GM12878 (cell line): ENCODE measurements around the gene SP2. TPM values are rescaled to one million over a fixed set of nuclear protein-coding genes. Genes with fewer than 3 reads are reported as not detected.

ENCODE experiments used
- ATAC-seq: fragments of 200-7000 bp; cut with Tn5 transposase; 3 replicates; pipeline ENCODE4 v1.9.1; 2020; ENCODE audit warnings: mild to moderate bottlenecking, moderate library complexity
- BruUV-seq: library from RNA; stranded (reverse); fragments of 400-500 nt; replicated peaks from 2 replicates; lab custom pipeline; 2021; lab: Mats Ljungman, UMichigan
- CTCF ChIA-PET: fragments of 300-600 bp; sonication (Branson Sonifier 250); formaldehyde crosslinking; extraction: SDS; loops from one replicate; lab custom pipeline; 2021; ENCODE audit warnings: inconsistent platforms; lab: Yijun Ruan, JAX
- POLR2A ChIA-PET: fragments of 350-600 bp; formaldehyde crosslinking; extraction: SDS; loops from one replicate; lab custom pipeline; 2021; ENCODE audit warnings: inconsistent platforms; lab: Charles Lee
- RAD21 ChIA-PET: fragments of 300-600 bp; sonication (Branson Sonifier 250); formaldehyde crosslinking; loops from one replicate; lab custom pipeline; 2023; ENCODE audit warnings: antibody characterized with exemption; ENCODE audit not compliant: unreplicated experiment; lab: Charles Lee
- SMC1A ChIA-PET: fragments of 300-600 bp; sonication (Branson Sonifier 250); formaldehyde crosslinking; loops from one replicate; lab custom pipeline; 2023; ENCODE audit not compliant: unreplicated experiment, uncharacterized antibody; lab: Charles Lee
- DNase-seq: peaks from one replicate; pipeline ENCODE4 v3.0.0-alpha.2; 2011; ENCODE audit warnings: low read depth, low spot score
- FAIRE-seq: peaks from 3 replicates; lab custom pipeline; 2011; peaks lifted over from hg19 to GRCh38; lab: Jason Lieb, UNC
- H2AFZ ChIP-seq: 2 replicates; pipeline ENCODE4 v1.6.0; 2011; ENCODE audit warnings: low read depth, low read length, control low read depth; ENCODE audit not compliant: control insufficient read depth
- H3K27ac ChIP-seq: 2 replicates; pipeline ENCODE4 v1.5.1; 2011; ENCODE audit warnings: control low read depth; ENCODE audit not compliant: control insufficient read depth, insufficient read depth
- H3K27me3 ChIP-seq, 2 experiments: replicated peaks in 1 of 2; 2 replicates each; pipeline versions ENCODE4 v1.6.0 to v1.6.1; 2011; ENCODE audit warnings: low read length in 1 of 2; ENCODE audit not compliant: control insufficient read depth in 2 of 2, insufficient read depth in 2 of 2
- H3K36me3 ChIP-seq, 2 experiments: 2 replicates each; pipeline ENCODE4 v1.5.1; 2011; ENCODE audit warnings: low read length in 1 of 2; ENCODE audit not compliant: control insufficient read depth in 2 of 2, insufficient read depth in 2 of 2
- H3K4me1 ChIP-seq: 2 replicates; pipeline ENCODE4 v1.6.1; 2011; ENCODE audit warnings: mild to moderate bottlenecking, low read length, moderate library complexity, mixed read lengths; ENCODE audit not compliant: control insufficient read depth, insufficient read depth
- H3K4me2 ChIP-seq: 2 replicates; pipeline ENCODE4 v1.6.0; 2011; ENCODE audit warnings: control low read depth; ENCODE audit not compliant: control insufficient read depth, insufficient read depth
- H3K4me3 ChIP-seq: fragments of 200-600 bp; sonication (generic); 2 replicates; pipeline ENCODE4 v1.5.1; 2016
- H3K79me2 ChIP-seq: 2 replicates; pipeline ENCODE4 v1.6.0; 2011; ENCODE audit warnings: low read length; ENCODE audit not compliant: control insufficient read depth, insufficient read depth
- H3K9ac ChIP-seq: 2 replicates; pipeline ENCODE4 v1.8.0; 2011; ENCODE audit warnings: low read length, control low read depth, mixed read lengths; ENCODE audit not compliant: control insufficient read depth, insufficient read depth
- H3K9me3 ChIP-seq: replicated peaks from 3 replicates; pipeline ENCODE4 v1.5.1; 2011; ENCODE audit warnings: mild to moderate bottlenecking, low read length; ENCODE audit not compliant: control insufficient read depth, insufficient read depth
- H4K20me1 ChIP-seq: 2 replicates; pipeline ENCODE4 v1.6.0; 2011; ENCODE audit not compliant: control insufficient read depth, insufficient read depth
- DPF2 ChIP-seq: fragments of 450-650 bp; IDR thresholded peaks from 2 replicates; pipeline ENCODE4 v1.6.1; 2017; ENCODE audit warnings: mild to moderate bottlenecking
- E2F8 ChIP-seq: fragments of 450-650 bp; IDR thresholded peaks from 2 replicates; pipeline ENCODE4 v1.6.1; 2018; ENCODE audit warnings: mild to moderate bottlenecking, low read depth, moderate library complexity; ENCODE audit not compliant: partially characterized antibody
- ELK1 ChIP-seq: IDR thresholded peaks from 2 replicates; pipeline ENCODE4 v1.6.1; 2012; ENCODE audit warnings: low read depth, low read length, improper control_type of control experiment
- HDAC6 ChIP-seq: fragments of 200-600 bp; sonication (generic); IDR thresholded peaks from one replicate; pipeline ENCODE4 v1.8.0; 2017; ENCODE audit warnings: antibody characterized with exemption; ENCODE audit not compliant: unreplicated experiment
- IRF3 ChIP-seq: fragments of 450-650 bp; IDR thresholded peaks from 2 replicates; pipeline ENCODE4 v1.6.1; 2014; ENCODE audit warnings: mild to moderate bottlenecking
- IRF5 ChIP-seq: fragments of 450-650 bp; IDR thresholded peaks from 2 replicates; pipeline ENCODE4 v1.6.1; 2017; ENCODE audit warnings: borderline replicate concordance
- JUND ChIP-seq: IDR thresholded peaks from 2 replicates; pipeline ENCODE4 v1.6.1; 2012; ENCODE audit warnings: low read depth, mild to moderate bottlenecking, low read length, improper control_type of control experiment, moderate library complexity
- LARP7 ChIP-seq: fragments of 450-650 bp; IDR thresholded peaks from 2 replicates; pipeline ENCODE4 v1.6.1; 2017; ENCODE audit warnings: mild to moderate bottlenecking
- NRF1 ChIP-seq: conservative IDR thresholded peaks from 2 replicates; pipeline ENCODE4 v1.6.1; 2011; ENCODE audit warnings: mild to moderate bottlenecking, low read depth, low read length, improper control_type of control experiment
- PAX5 ChIP-seq: IDR thresholded peaks from 2 replicates; pipeline ENCODE4 v1.6.1; 2011; ENCODE audit warnings: low read depth, low read length, borderline replicate concordance
- RBBP5 ChIP-seq: fragments of 200-600 bp; sonication (generic); conservative IDR thresholded peaks from 2 replicates; pipeline ENCODE4 v1.6.1; 2016
- SREBF2 ChIP-seq: IDR thresholded peaks from 2 replicates; pipeline ENCODE4 v1.6.1; 2012; ENCODE audit warnings: mild to moderate bottlenecking, low read length
- YY1 ChIP-seq: IDR thresholded peaks from 2 replicates; pipeline ENCODE4 v1.6.1; 2011; ENCODE audit warnings: low read depth, mild to moderate bottlenecking, low read length
- ZBTB11 ChIP-seq: fragments of 450-650 bp; formaldehyde crosslinking; IDR thresholded peaks from 2 replicates; pipeline ENCODE4 v1.5.0; 2022; ENCODE audit warnings: mild to moderate bottlenecking, missing genetic modification characterization
- WGBS: methylation state at CpG from one replicate; pipeline ENCODE4 v1.1.6; 2016; ENCODE audit warnings: low lambda C conversion rate; ENCODE audit not compliant: insufficient replicate concordance, insufficient coverage; ENCODE audit errors: missing lambda C conversion rate; 5-methylcytosine and 5-hydroxymethylcytosine counted together
- in situ Hi-C: fragments of 300-500 bp; cut with MboI; formaldehyde crosslinking; loops from 9 replicates; pipeline ENCODE4 v1.14.3; 2018; ENCODE audit warnings: mixed read lengths
- intact Hi-C: fragments of 100-400 bp; cut with micrococcal nuclease; formaldehyde crosslinking; loops from one replicate; pipeline ENCODE4 v1.14.2; 2022; ENCODE audit not compliant: unreplicated experiment
- polyA plus RNA-seq, 11 experiments: library from polyadenylated mRNA; depleted of rRNA in 4 of 11; unstranded in 6 of 11; stranded (reverse) in 5 of 11; fragments of >200 nt; fragmentation: Nextera tagmentation in 4 of 11; fragmentation: Illumina TruSeq in 1 of 11; extraction: Ambion mirVana in 4 of 11; extraction: Trizol in 1 of 11; gene quantifications; 1 replicate in 1 of 11; 2 replicates in 10 of 11; pipeline versions ENCODE4 v1.2.1 to v1.2.3, GENCODE V29; 2011 to 2016; ENCODE audit warnings: inconsistent platforms in 2 of 11, missing spikeins in 2 of 11, low read depth in 1 of 11
- total RNA-seq, 4 experiments: library from RNA; depleted of rRNA in 3 of 4; stranded (reverse); fragments of >200 nt in 3 of 4; fragmentation: Illumina TruSeq in 1 of 4; extraction: Trizol in 1 of 4; gene quantifications; 2 replicates each; pipeline versions ENCODE4 v1.2.1 to v1.2.3, GENCODE V29; 2013 to 2021

SP2 gene
- total and polyA plus RNA-seq, 10 of the 15 experiments (the other 5 are each of a cell fraction or from before 2014, with no cell fraction given) = 1.2 to 19.1 (median 4.8) TPM

GRCh38 chr17:47897561-47897960 lies 1.5 kb downstream of the SP2 start:
- peak overlapping the region; percentile 81 for H3K4me3 ChIP-seq
- WGBS = 78% methylated on average over 5 of the region's 5 CpGs
- H3K4me1 ChIP-seq = peaks cover 7% of the 10 kb centered on the region; the same call in 1 of the 2 replicates
- TSS peak; percentile 62 for BruUV-seq
- FAIRE-seq (no peak), DNase-seq (no peak), ATAC-seq (no peak)
- ChIA-PET RAD21 (no interaction called here), CTCF (interaction anchor here (1.0 kb wide), 1 partner anchor 55 kb away, joined by 3 read pairs; no protein-coding TSS in a partner anchor), POLR2A (interaction anchor here (0.6 to 1.3 kb wide), 2 partner anchors 60 to 494 kb away, joined by 3 read pairs; partner anchors contain the start of gene PRR15L), SMC1A (interaction anchor here (3.2 kb wide), 1 partner anchor 44 kb away, joined by 10 read pairs; the partner anchor contains the start of gene PNPO)
- H3K79me2 ChIP-seq = peaks cover 21% of the 10 kb centered on the region
- peaks cover 0 to 6% of the 10 kb centered on the region in 2 experiments; a peak in 2 of 4 replicates for H3K36me3 ChIP-seq
- H3K27ac ChIP-seq = no peak overlapping the region
- H2AFZ ChIP-seq = no peak overlapping the region
- H3K27me3 ChIP-seq = no peaks in the 10 kb centered on the region
- peak overlapping the region; percentile 53 for H3K4me2 ChIP-seq
- in situ Hi-C loops = no loop called here
- peak overlapping the region; percentile 97 for H3K9ac ChIP-seq
- no peaks in the 10 kb centered on the region for H3K9me3 ChIP-seq
- H4K20me1 ChIP-seq = no peaks in the 10 kb centered on the region
- intact Hi-C loops = no loop called here
- TF ChIP-seq ZBTB11 (CRISPR knock-in tag) (no peak), HDAC6 (no peak), NRF1 (no peak), IRF3 (no peak), ELK1 (no peak), DPF2 (no peak), IRF5 (no peak), SREBF2 (no peak), PAX5 (no peak), E2F8 (no peak), JUND (no peak), RBBP5 (no peak), YY1 (no peak), LARP7 (no peak)
